Activated T-cell treated with anti-CD3 and anti-CD28 coated beads, Interleukin-2, amount 50 U/mL, for 72 hours (primary cell): Measurements from ENCODE around the gene CDK6. TPM values are rescaled to one million over a fixed set of nuclear protein-coding genes. Genes with fewer than 3 reads are reported as not detected.

Experiments used
- ATAC-seq, 2 donors: fragments of 150-1000 bp; cut with Tn5 transposase; replicated peaks in 1 of 2; 2 replicates each; pipeline ENCODE4 v1.10.0; 2021; ENCODE audit warnings: moderate library complexity in 2 of 2, mild to moderate bottlenecking in 1 of 2
- DNase-seq, 2 donors: peaks; one replicate each; pipeline ENCODE4 v3.0.0; 2021 to 2022; ENCODE audit warnings: mixed read lengths in 1 of 2
- H3K27ac Mint-ChIP-seq: one replicate; pipeline ENCODE4 v1.8.0; 2022; ENCODE audit warnings: mild to moderate bottlenecking, moderate library complexity, mixed read lengths
- H3K27me3 Mint-ChIP-seq: one replicate; pipeline ENCODE4 v1.8.0; 2022; ENCODE audit warnings: low read depth, mixed read lengths
- H3K36me3 Mint-ChIP-seq, 2 donors: one replicate each; pipeline ENCODE4 v1.8.0; 2022; ENCODE audit warnings: mixed read lengths in 2 of 2, mild to moderate bottlenecking in 1 of 2; ENCODE audit not compliant: insufficient read depth in 2 of 2
- H3K4me1 Mint-ChIP-seq: one replicate; pipeline ENCODE4 v1.8.0; 2022; ENCODE audit warnings: low read depth, mixed read lengths
- H3K4me3 Mint-ChIP-seq, 2 donors: one replicate each; pipeline ENCODE4 v1.8.0; 2022; ENCODE audit warnings: mild to moderate bottlenecking in 2 of 2, mixed read lengths in 2 of 2, moderate library complexity in 2 of 2
- H3K9me3 Mint-ChIP-seq, 2 donors: one replicate each; pipeline ENCODE4 v1.8.0; 2022; ENCODE audit warnings: mixed read lengths in 2 of 2
- total RNA-seq, 2 donors: library from RNA; stranded (reverse); gene quantifications; one replicate each; pipeline ENCODE4 v1.2.3, GENCODE V29; 2022

The CDK6 gene
- total RNA-seq, 2 donors from 2014 or later: 213 to 256 TPM

- ATAC-seq (no peak), DNase-seq (no peak)
- Mint-ChIP-seq H3K27me3 (no peaks in the 10 kb centered on the region), H3K36me3 (peaks cover 34 to 45% of the 10 kb centered on the region in 2 donors), H3K4me3 (peak overlapping the region; percentile 88 to 97), H3K9me3 (no peaks in the 10 kb centered on the region), H3K4me1 (peaks cover 47% of the 10 kb centered on the region), H3K27ac (peak overlapping the region; percentile 81)
Measured at GRCh38 chr7:92831716-92832533, 4.4 kb downstream of the CDK6 start.

- peaks cover 31 to 48% of the 10 kb centered on the region in 2 donors for H3K36me3 Mint-ChIP-seq
- DNase-seq (no peak), ATAC-seq (no peak)
- no peaks in the 10 kb centered on the region for H3K27me3 Mint-ChIP-seq
- H3K4me1 Mint-ChIP-seq: peaks cover 60% of the 10 kb centered on the region
- no peaks in the 10 kb centered on the region for H3K9me3 Mint-ChIP-seq
- peak overlapping the region; percentile 81 for H3K27ac Mint-ChIP-seq
- H3K4me3 Mint-ChIP-seq: peak overlapping the region; percentile 88 to 97
Measured at GRCh38 chr7:92830532-92831110, 5.8 kb downstream of the CDK6 start.

GRCh38 chr7:92830027-92830426 is 6.3 kb downstream of the CDK6 start:
- Mint-ChIP-seq H3K27me3 (no peaks in the 10 kb centered on the region), H3K27ac (peak overlapping the region; percentile 81)

GRCh38 chr7:92827464-92828120 is 8.8 kb downstream of the CDK6 start:
- DNase-seq (no peak), ATAC-seq (no peak)
- Mint-ChIP-seq H3K36me3 (peaks cover 24 to 43% of the 10 kb centered on the region in 2 donors), H3K9me3 (no peaks in the 10 kb centered on the region), H3K27me3 (no peaks in the 10 kb centered on the region), H3K4me3 (peak overlapping the region; percentile 58 to 62), H3K27ac (peak overlapping the region; percentile 47), H3K4me1 (peaks cover 89% of the 10 kb centered on the region)

More at GRCh38 chr7:92830027-92830426, 6.3 kb downstream of the CDK6 start:
- Mint-ChIP-seq H3K9me3 (no peaks in the 10 kb centered on the region), H3K4me1 (peaks cover 66% of the 10 kb centered on the region), H3K4me3 (peak overlapping the region; percentile 88 to 97), H3K36me3 (peaks cover 31 to 47% of the 10 kb centered on the region in 2 donors)
- ATAC-seq (no peak), DNase-seq (no peak)

- peak overlapping the region; percentile 58 to 62 for H3K4me3 Mint-ChIP-seq
- no peak for ATAC-seq
- H3K9me3 Mint-ChIP-seq: no peaks in the 10 kb centered on the region
- peak overlapping the region; percentile 53 for H3K27ac Mint-ChIP-seq
- no peaks in the 10 kb centered on the region for H3K27me3 Mint-ChIP-seq
- H3K36me3 Mint-ChIP-seq: peaks cover 19 to 34% of the 10 kb centered on the region in 2 donors
- no peak for DNase-seq
- H3K4me1 Mint-ChIP-seq: peaks cover 90% of the 10 kb centered on the region
Measured at GRCh38 chr7:92826258-92826938, 10.0 kb downstream of the CDK6 start.

- Mint-ChIP-seq H3K4me1 (peaks cover 85% of the 10 kb centered on the region), H3K27me3 (no peaks in the 10 kb centered on the region), H3K9me3 (peaks cover under 1 to 4% of the 10 kb centered on the region in 2 donors), H3K36me3 (peaks cover 15 to 31% of the 10 kb centered on the region in 2 donors), H3K27ac (peak overlapping the region; percentile 87), H3K4me3 (peak overlapping the region; percentile 58 to 77)
- ATAC-seq (peak; percentile 42), DNase-seq (no peak)
Measured at GRCh38 chr7:92824901-92825480, 11.4 kb downstream of the CDK6 start.

GRCh38 chr7:92824450-92824849 is 11.9 kb downstream of the CDK6 start:
- H3K36me3 Mint-ChIP-seq: peaks cover 18 to 36% of the 10 kb centered on the region in 2 donors
- no peaks in the 10 kb centered on the region for H3K27me3 Mint-ChIP-seq
- H3K4me3 Mint-ChIP-seq: peak overlapping the region; percentile 58 to 77
- ATAC-seq: peak; percentile 42 to 49
- H3K9me3 Mint-ChIP-seq: peaks cover 2 to 7% of the 10 kb centered on the region in 2 donors
- H3K27ac Mint-ChIP-seq: peak overlapping the region; percentile 87
- peaks cover 85% of the 10 kb centered on the region for H3K4me1 Mint-ChIP-seq
- no peak for DNase-seq

- Mint-ChIP-seq H3K27me3 (no peaks in the 10 kb centered on the region), H3K27ac (peak overlapping the region; percentile 75), H3K4me3 (peak overlapping the region; percentile 23 to 84)
Measured at GRCh38 chr7:92823042-92823441, 13.3 kb downstream of the CDK6 start.

GRCh38 chr7:92820191-92820590 is 16.2 kb downstream of the CDK6 start:
- Mint-ChIP-seq H3K4me3 (peak overlapping the region; percentile 10 to 59), H3K27ac (peak overlapping the region; percentile 84), H3K9me3 (peaks cover 2 to 16% of the 10 kb centered on the region in 2 donors), H3K36me3 (peaks cover 26 to 47% of the 10 kb centered on the region in 2 donors), H3K4me1 (peaks cover 84% of the 10 kb centered on the region), H3K27me3 (no peaks in the 10 kb centered on the region)
- no peak for ATAC-seq
- no peak for DNase-seq

More at GRCh38 chr7:92823042-92823441, 13.3 kb downstream of the CDK6 start:
- Mint-ChIP-seq H3K36me3 (peaks cover 21 to 40% of the 10 kb centered on the region in 2 donors), H3K4me1 (peaks cover 85% of the 10 kb centered on the region), H3K9me3 (peaks cover 2 to 10% of the 10 kb centered on the region in 2 donors)
- ATAC-seq (peak; percentile 62 to 70), DNase-seq (no peak)

GRCh38 chr7:92817398-92817797 is 19.0 kb downstream of the CDK6 start:
- Mint-ChIP-seq H3K9me3 (peaks cover 2 to 16% of the 10 kb centered on the region in 2 donors), H3K4me1 (peaks cover 86% of the 10 kb centered on the region), H3K27me3 (no peaks in the 10 kb centered on the region), H3K27ac (peak overlapping the region; percentile 64), H3K36me3 (peaks cover 24 to 43% of the 10 kb centered on the region in 2 donors), H3K4me3 (peak overlapping the region; percentile 24 to 59)
- DNase-seq (no peak), ATAC-seq (no peak)

- Mint-ChIP-seq H3K4me3 (peak overlapping the region; percentile 37 to 63), H3K9me3 (peaks cover 2 to 16% of the 10 kb centered on the region in 2 donors), H3K36me3 (peaks cover 25 to 49% of the 10 kb centered on the region in 2 donors), H3K4me1 (peaks cover 98% of the 10 kb centered on the region), H3K27me3 (no peaks in the 10 kb centered on the region), H3K27ac (peak overlapping the region; percentile 79)
- DNase-seq (no peak), ATAC-seq (no peak)
Measured at GRCh38 chr7:92815412-92815811, 21.0 kb downstream of the CDK6 start.

- H3K27me3 Mint-ChIP-seq: no peaks in the 10 kb centered on the region
- peaks cover 14 to 37% of the 10 kb centered on the region in 2 donors for H3K36me3 Mint-ChIP-seq
- H3K4me1 Mint-ChIP-seq: peaks cover 95% of the 10 kb centered on the region
- peak overlapping the region; percentile 95 for H3K27ac Mint-ChIP-seq
- ATAC-seq (peak; percentile 68 to 77), DNase-seq (peak in 1 of 2 donors; percentile 39)
- peaks cover 0 to 6% of the 10 kb centered on the region in 2 donors for H3K9me3 Mint-ChIP-seq
- H3K4me3 Mint-ChIP-seq: peak overlapping the region; percentile 73 to 79
Measured at GRCh38 chr7:92813390-92814024, 22.9 kb downstream of the CDK6 start.
